H1 (cell line): ENCODE data around the gene CYP26A1. TPM values are rescaled to one million over a fixed set of nuclear protein-coding genes. Genes with fewer than 3 reads are reported as not detected.

Source experiments
- CTCF ChIA-PET: fragments of 300-600 bp; sonication (Branson Sonifier 250); formaldehyde crosslinking; loops from one replicate; lab custom pipeline; 2021; ENCODE audit not compliant: partially characterized antibody; lab: Charles Lee
- POLR2A ChIA-PET: fragments of 300-600 bp; sonication (Branson Sonifier 250); formaldehyde crosslinking; loops from one replicate; lab custom pipeline; 2021; ENCODE audit warnings: inconsistent platforms; ENCODE audit not compliant: partially characterized antibody; lab: Charles Lee
- DNase-seq, 2 experiments: peaks; one replicate each; pipeline versions ENCODE4 v3.0.0 to v3.0.0-alpha.2; 2010 to 2022; ENCODE audit warnings: low spot score in 2 of 2, low read depth in 1 of 2, mixed read lengths in 1 of 2
- FAIRE-seq: peaks from 2 replicates; lab custom pipeline; 2011; peaks lifted over from hg19 to GRCh38; lab: Jason Lieb, UNC
- H2AFZ ChIP-seq: 2 replicates; pipeline ENCODE4 v1.8.1; 2012; ENCODE audit warnings: low read length, inconsistent platforms
- H2AK5ac ChIP-seq: 2 replicates; pipeline ENCODE4 v1.6.1; 2013; ENCODE audit warnings: low read depth, low read length
- H2BK120ac ChIP-seq: replicated peaks from 2 replicates; pipeline ENCODE3; 2013; ENCODE audit warnings: low read depth, low read length, inconsistent platforms
- H2BK12ac ChIP-seq: 2 replicates; pipeline ENCODE4 v1.6.1; 2013; ENCODE audit warnings: low read depth, low read length
- H2BK15ac ChIP-seq: 2 replicates; pipeline ENCODE4 v1.6.1; 2013; ENCODE audit warnings: low read length
- H2BK20ac ChIP-seq: 2 replicates; pipeline ENCODE4 v1.6.1; 2013; ENCODE audit warnings: low read length
- H2BK5ac ChIP-seq: 2 replicates; pipeline ENCODE4 v1.6.1; 2013; ENCODE audit warnings: low read depth, low read length
- H3K14ac ChIP-seq: 2 replicates; pipeline ENCODE4 v1.6.1; 2013; ENCODE audit warnings: inconsistent platforms; ENCODE audit not compliant: insufficient read length
- H3K18ac ChIP-seq: 2 replicates; pipeline ENCODE4 v1.6.1; 2013; ENCODE audit warnings: low read length; ENCODE audit errors: extremely low read depth
- H3K23ac ChIP-seq: 2 replicates; pipeline ENCODE4 v1.6.1; 2013; ENCODE audit warnings: inconsistent platforms; ENCODE audit not compliant: insufficient read length
- H3K23me2 ChIP-seq: 2 replicates; pipeline ENCODE4 v1.6.1; 2013; ENCODE audit warnings: low read depth, low read length
- H3K27ac ChIP-seq: 2 replicates; pipeline ENCODE4 v1.6.1; 2011; ENCODE audit warnings: low read depth, low read length, inconsistent platforms
- H3K27me3 ChIP-seq, 4 experiments: replicated peaks in 1 of 4; 1 replicate in 1 of 4; 2 replicates in 3 of 4; pipeline versions ENCODE4 v1.6.1 to v1.8.1; 2011 to 2013; ENCODE audit warnings: low read length in 3 of 4, mild to moderate bottlenecking in 3 of 4, inconsistent platforms in 2 of 4, mixed read lengths in 2 of 4, moderate library complexity in 1 of 4; ENCODE audit not compliant: control insufficient read depth in 3 of 4, insufficient read depth in 3 of 4; ENCODE audit errors: extremely low read depth in 1 of 4
- H3K36me3 ChIP-seq, 4 experiments: 2 replicates each; pipeline versions ENCODE4 v1.6.1 to v1.8.1; 2011 to 2013; ENCODE audit warnings: mild to moderate bottlenecking in 4 of 4, low read length in 3 of 4, moderate library complexity in 2 of 4, control low read depth in 1 of 4, inconsistent platforms in 1 of 4; ENCODE audit not compliant: insufficient read depth in 4 of 4, control insufficient read depth in 2 of 4
- H3K4ac ChIP-seq: replicated peaks from 2 replicates; pipeline ENCODE3; 2013; ENCODE audit warnings: low read length, low read depth, mixed read lengths, inconsistent platforms; ENCODE audit not compliant: insufficient read length
- H3K4me1 ChIP-seq, 4 experiments: replicated peaks in 1 of 4; 1 replicate in 1 of 4; 2 replicates in 3 of 4; pipeline versions ENCODE4 v1.6.1 to v1.8.1; 2011 to 2013; ENCODE audit warnings: low read length in 3 of 4, inconsistent platforms in 2 of 4, mixed read lengths in 1 of 4; ENCODE audit not compliant: insufficient read depth in 4 of 4, control insufficient read depth in 3 of 4
- H3K4me2 ChIP-seq, 2 experiments: 2 replicates each; pipeline versions ENCODE4 v1.6.1 to v1.8.1; 2011 to 2013; ENCODE audit warnings: low read depth in 2 of 2, low read length in 2 of 2, control low read depth in 1 of 2, inconsistent platforms in 1 of 2, mild to moderate bottlenecking in 1 of 2; ENCODE audit not compliant: insufficient read depth in 1 of 2
- H3K4me3 ChIP-seq, 4 experiments: fragments of 200-600, 300-600 bp in 1 of 4; sonication (generic), shearing (Covaris generic), sonication (Bioruptor Twin) in 1 of 4; 2 replicates each; pipeline versions ENCODE4 v1.5.1 to v1.8.1; 2011 to 2016; ENCODE audit warnings: low read length in 4 of 4, low read depth in 3 of 4, control low read depth in 2 of 4, inconsistent platforms in 2 of 4, mild to moderate bottlenecking in 2 of 4, mixed read lengths in 1 of 4, moderate library complexity in 1 of 4; ENCODE audit not compliant: insufficient read depth in 2 of 4; ENCODE audit errors: extremely low read depth in 1 of 4
- H3K56ac ChIP-seq: replicated peaks from 2 replicates; pipeline ENCODE3; 2013; ENCODE audit warnings: low read depth, mild to moderate bottlenecking, mixed read lengths, low read length, inconsistent platforms; ENCODE audit not compliant: insufficient read length
- H3K79me1 ChIP-seq: 2 replicates; pipeline ENCODE4 v1.6.1; 2013; ENCODE audit warnings: low read depth, low read length, control low read depth
- H3K79me2 ChIP-seq, 2 experiments: 2 replicates each; pipeline versions ENCODE4 v1.6.1 to v1.8.1; 2012 to 2013; ENCODE audit warnings: low read length in 2 of 2, mild to moderate bottlenecking in 2 of 2, inconsistent platforms in 1 of 2; ENCODE audit not compliant: insufficient read depth in 2 of 2, control insufficient read depth in 1 of 2
- H3K9ac ChIP-seq, 4 experiments: replicated peaks in 1 of 4; 1 replicate in 1 of 4; 2 replicates in 3 of 4; pipeline versions ENCODE4 v1.6.1 to v1.8.1; 2011 to 2013; ENCODE audit warnings: low read depth in 3 of 4, low read length in 3 of 4, control low read depth in 2 of 4, mild to moderate bottlenecking in 2 of 4, moderate library complexity in 2 of 4, inconsistent platforms in 1 of 4; ENCODE audit errors: extremely low read depth in 1 of 4
- H3K9me3 ChIP-seq, 2 experiments: 2 replicates each; pipeline versions ENCODE4 v1.6.1 to v1.8.1; 2012 to 2013; ENCODE audit warnings: mild to moderate bottlenecking in 2 of 2, moderate library complexity in 2 of 2, control low read depth in 1 of 2, inconsistent platforms in 1 of 2, low read depth in 1 of 2, low read length in 1 of 2, mixed read lengths in 1 of 2; ENCODE audit not compliant: insufficient read depth in 2 of 2
- H4K20me1 ChIP-seq, 2 experiments: replicated peaks in 1 of 2; 2 replicates each; pipeline versions ENCODE3 to v1.8.1; 2011 to 2013; ENCODE audit warnings: inconsistent platforms in 2 of 2, low read length in 2 of 2, mild to moderate bottlenecking in 1 of 2; ENCODE audit not compliant: insufficient read depth in 2 of 2, control insufficient read depth in 1 of 2
- H4K5ac ChIP-seq: 2 replicates; pipeline ENCODE4 v1.6.1; 2013; ENCODE audit warnings: low read length, low read depth, mixed read lengths, inconsistent platforms; ENCODE audit not compliant: insufficient read length
- H4K8ac ChIP-seq: 2 replicates; pipeline ENCODE4 v1.8.0; 2013; ENCODE audit warnings: mild to moderate bottlenecking, moderate library complexity, low read length, inconsistent platforms; ENCODE audit not compliant: insufficient read depth; ENCODE audit errors: extremely low read depth
- H4K91ac ChIP-seq: replicated peaks from 2 replicates; pipeline ENCODE3; 2013; ENCODE audit warnings: low read length, mixed read lengths, inconsistent platforms; ENCODE audit not compliant: insufficient read length
- CBX8 ChIP-seq: fragments of 300-800, 300-1000 bp; sonication (generic); IDR thresholded peaks from 2 replicates; pipeline ENCODE4 v1.7.1; 2016; ENCODE audit warnings: low read depth, low read length, borderline replicate concordance
- CEBPB ChIP-seq: IDR thresholded peaks from 2 replicates; pipeline ENCODE4 v1.6.1; 2012; ENCODE audit warnings: low read depth, low read length
- CTBP2 ChIP-seq: IDR thresholded peaks from 2 replicates; pipeline ENCODE4 v1.7.0; 2011; ENCODE audit warnings: borderline replicate concordance, mild to moderate bottlenecking, moderate library complexity, mixed read lengths, low read length; ENCODE audit not compliant: insufficient read depth, insufficient read length
- EP300 ChIP-seq, 2 experiments: IDR thresholded peaks; 1 replicate in 1 of 2; 2 replicates in 1 of 2; pipeline ENCODE4 v1.6.1; 2011 to 2012; ENCODE audit warnings: low read depth in 2 of 2, low read length in 2 of 2, mild to moderate bottlenecking in 2 of 2, borderline replicate concordance in 1 of 2, inconsistent platforms in 1 of 2, moderate library complexity in 1 of 2
- GABPA ChIP-seq: IDR thresholded peaks from 2 replicates; pipeline ENCODE4 v1.6.1; 2011; ENCODE audit warnings: mild to moderate bottlenecking, low read length, moderate library complexity, borderline replicate concordance; ENCODE audit not compliant: insufficient read depth
- GTF2F1 ChIP-seq: IDR thresholded peaks from 2 replicates; pipeline ENCODE4 v1.6.1; 2012; ENCODE audit warnings: low read depth, low read length, improper control_type of control experiment, borderline replicate concordance
- PHF8 ChIP-seq: fragments of 200-600 bp; sonication (generic); conservative IDR thresholded peaks from 2 replicates; pipeline ENCODE4 v1.7.1; 2012; ENCODE audit warnings: low read depth, mild to moderate bottlenecking, inconsistent platforms, low read length, moderate library complexity
- POU5F1 ChIP-seq: IDR thresholded peaks from 2 replicates; pipeline ENCODE4 v1.6.1; 2011; ENCODE audit warnings: low read depth, mild to moderate bottlenecking, low read length, moderate library complexity
- RAD21 ChIP-seq, 2 experiments: IDR thresholded peaks in 1 of 2; conservative IDR thresholded peaks in 1 of 2; 2 replicates each; pipeline ENCODE4 v1.6.1; 2011; ENCODE audit warnings: low read depth in 2 of 2, low read length in 2 of 2, improper control_type of control experiment in 1 of 2, inconsistent platforms in 1 of 2, mild to moderate bottlenecking in 1 of 2, moderate library complexity in 1 of 2
- SAP30 ChIP-seq: fragments of 300-600 bp; sonication (generic); IDR thresholded peaks from 2 replicates; pipeline ENCODE4 v1.7.1; 2012; ENCODE audit warnings: low read length, moderate library complexity, mild to moderate bottlenecking, inconsistent platforms; ENCODE audit not compliant: insufficient read depth, insufficient replicate concordance
- SIRT6 ChIP-seq: IDR thresholded peaks from one replicate; pipeline ENCODE4 v1.7.1; 2012; ENCODE audit warnings: low read length, inconsistent platforms
- TAF1 ChIP-seq: IDR thresholded peaks from 2 replicates; pipeline ENCODE4 v1.6.1; 2011; ENCODE audit warnings: mild to moderate bottlenecking, low read depth, low read length
- TEAD4 ChIP-seq: IDR thresholded peaks from 2 replicates; pipeline ENCODE4 v1.6.1; 2012; ENCODE audit warnings: low read depth, low read length, inconsistent platforms, mixed read lengths
- WGBS, 2 experiments: shearing (Covaris generic) in 1 of 2; methylation state at CpG; one replicate each; pipeline versions ENCODE4 v1.1.6 to v1.1.7; 2013 to 2015; ENCODE audit warnings: low lambda C conversion rate in 2 of 2, mixed read lengths in 2 of 2, inconsistent platforms in 1 of 2, low coverage in 1 of 2, missing lambda C conversion rate in 1 of 2; ENCODE audit not compliant: insufficient replicate concordance in 2 of 2, insufficient coverage in 1 of 2, insufficient read length in 1 of 2; ENCODE audit errors: extremely low coverage in 1 of 2, missing lambda C conversion rate in 1 of 2; 5-methylcytosine and 5-hydroxymethylcytosine counted together
- polyA plus RNA-seq, 7 experiments: library from polyadenylated mRNA; depleted of rRNA in 3 of 7; stranded (reverse) in 5 of 7; unstranded in 2 of 7; fragments of >200 nt in 5 of 7; fragments of 200-250 nt in 2 of 7; gene quantifications; 1 replicate in 5 of 7; 2 replicates in 1 of 7; 4 replicates in 1 of 7; pipeline versions ENCODE4 v1.2.1 to v1.2.3, GENCODE V29; 2011 to 2013; ENCODE audit warnings: missing spikeins in 2 of 7, mixed read lengths in 2 of 7
- total RNA-seq: library from RNA; stranded (reverse); fragmentation: NEBNext Ultra II Directional; extraction: Animal tissue kit (Norgen Biotek cat#: 25700); gene quantifications from 2 replicates; pipeline ENCODE4 v1.2.1, GENCODE V29; 2021

CYP26A1 gene
- total and polyA plus RNA-seq, 2 of the 8 experiments (the other 6 are each of a cell fraction or from before 2014, with no cell fraction given) = 5.0 to 9.1 TPM

DNA sequence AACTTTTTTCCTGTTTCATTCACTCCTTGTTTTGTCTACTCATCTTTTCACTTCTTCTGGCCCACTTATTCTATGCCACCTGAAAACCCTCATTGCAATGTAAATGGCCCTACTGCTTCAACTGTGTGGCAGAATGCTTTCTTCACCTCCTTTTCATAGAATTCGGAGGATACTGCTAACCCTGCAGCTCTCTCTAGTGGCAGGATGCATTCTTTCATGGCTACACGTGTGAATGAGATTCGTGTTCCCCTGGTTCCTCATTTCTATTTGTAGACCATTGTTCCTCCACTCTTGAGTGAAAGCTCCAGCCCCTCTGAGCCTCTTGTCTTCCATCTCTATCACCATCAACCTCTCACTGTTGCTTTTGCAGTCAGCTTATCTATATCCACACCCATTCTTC is 34.0 kb upstream of the CYP26A1 start:
- H3K4ac ChIP-seq = no peak overlapping the region
- H2AFZ ChIP-seq = peak overlapping the region; percentile 31; the same call in 1 of the 2 replicates
- no peaks in the 10 kb centered on the region for H3K9me3 ChIP-seq
- H3K4me3 ChIP-seq = no peak overlapping the region
- H3K18ac ChIP-seq = no peak overlapping the region
- no peak overlapping the region for H3K9ac ChIP-seq
- H2BK12ac ChIP-seq = no peak overlapping the region
- DNase-seq = no peak
- peaks cover 0 to 3% (median 0%) of the 10 kb centered on the region in 4 experiments; a peak in 2 of 7 replicates for H3K4me1 ChIP-seq
- H3K4me2 ChIP-seq = no peak overlapping the region
- no peak overlapping the region for H2BK5ac ChIP-seq
- no peak overlapping the region for H3K56ac ChIP-seq
- no peak overlapping the region for H4K5ac ChIP-seq
- H2BK20ac ChIP-seq = no peak overlapping the region
- H4K91ac ChIP-seq = no peak overlapping the region
- H2BK15ac ChIP-seq = no peak overlapping the region
- no peak overlapping the region for H4K8ac ChIP-seq
- 12% methylated on average over 3 of the region's 3 CpGs; no CpG with 5 or more reads in 1 of the 2 experiments for WGBS, 2 experiments
- POLR2A ChIA-PET = interaction anchor here (1.0 kb wide), 1 partner anchor 27 kb away, joined by 3 read pairs; no protein-coding TSS in a partner anchor
- no peaks in the 10 kb centered on the region for H3K27me3 ChIP-seq
- no peak overlapping the region for H2BK120ac ChIP-seq
- no peak overlapping the region for H3K14ac ChIP-seq
- no peaks in the 10 kb centered on the region for H4K20me1 ChIP-seq
- H3K23ac ChIP-seq = no peak overlapping the region
- H3K27ac ChIP-seq = no peak overlapping the region
- no peak overlapping the region for H2AK5ac ChIP-seq
- FAIRE-seq = peak; percentile 94
- CTCF ChIA-PET = interaction anchor here (0.6 to 3.1 kb wide), 24 partner anchors 9 to 310 kb away, joined by 3 to 18 read pairs (median 5); no protein-coding TSS in a partner anchor
- H3K79me1 ChIP-seq = no peaks in the 10 kb centered on the region
- no peaks in the 10 kb centered on the region for H3K79me2 ChIP-seq
- no peaks in the 10 kb centered on the region for H3K36me3 ChIP-seq
- H3K23me2 ChIP-seq = no peaks in the 10 kb centered on the region; the same call in 1 of the 2 replicates
- 0 out of 2 replicates have a peak, but pooled peaks have one; percentile 37 for TF ChIP-seq GTF2F1
- no peak for TF ChIP-seq SAP30
- TF ChIP-seq RAD21 (IDR thresholded peaks at IDR 0.05 in 1 of 2, conservative IDR thresholded peaks at IDR 0.05 in 1 of 2; ENCODE audit: low read depth in 2 of 2, low read length in 2 of 2) = peak; percentile 94 to 95
- no peak for TF ChIP-seq POU5F1
- no peak for TF ChIP-seq TAF1
- no peak for TF ChIP-seq EP300 (IDR thresholded peaks at IDR 0.05; ENCODE audit: borderline replicate concordance in 1 of 2, low read depth in 2 of 2, low read length in 2 of 2)
- no peak for TF ChIP-seq GABPA
- TF ChIP-seq CBX8 = no peak
- 0 out of 2 replicates have a peak, but pooled peaks have one; percentile 23 for TF ChIP-seq CEBPB
- 0 out of 2 replicates have a peak, but pooled peaks have one; percentile 20 for TF ChIP-seq TEAD4
- no peak for TF ChIP-seq SIRT6
- TF ChIP-seq CTBP2 = no peak
- no peak for TF ChIP-seq PHF8
